Activated CD8-positive, alpha-beta T cell treated with anti-CD3 and anti-CD28 coated beads for 36 hours (primary cell): ENCODE data around the gene ATXN2L. TPM values are rescaled to one million over a fixed set of nuclear protein-coding genes. Genes with fewer than 3 reads are reported as not detected.
"Not testable (repeated sequence)": the region's sequence is repeated elsewhere in the genome, so short reads cannot be mapped to it uniquely, and the experiment has no call there.

Source experiments
- ATAC-seq: fragments of 200-7000 bp; cut with Tn5 transposase; one replicate; pipeline ENCODE4 v1.10.0; 2021; ENCODE audit warnings: mild to moderate bottlenecking, moderate library complexity
- CTCF ChIA-PET: fragments of 350-600 bp; sonication (Branson Sonifier 250); formaldehyde crosslinking; loops from one replicate; lab custom pipeline; 2021; ENCODE audit warnings: antibody characterized with exemption; lab: Charles Lee
- POLR2A ChIA-PET: fragments of 350-600 bp; sonication (Branson Sonifier 250); formaldehyde crosslinking; loops from one replicate; lab custom pipeline; 2021; ENCODE audit warnings: antibody characterized with exemption; lab: Charles Lee
- DNase-seq: peaks from one replicate; pipeline ENCODE4 v3.0.0-alpha.2; 2020
- H3K27ac Mint-ChIP-seq: one replicate; pipeline ENCODE4 v1.8.0; 2021; ENCODE audit warnings: mild to moderate bottlenecking, mixed read lengths
- H3K27me3 Mint-ChIP-seq: one replicate; pipeline ENCODE4 v1.8.0; 2021; ENCODE audit warnings: mixed read lengths
- H3K36me3 Mint-ChIP-seq: one replicate; pipeline ENCODE4 v1.8.0; 2021; ENCODE audit warnings: low read depth, mixed read lengths
- H3K4me1 Mint-ChIP-seq: one replicate; pipeline ENCODE4 v1.8.0; 2021; ENCODE audit warnings: low read depth, mixed read lengths
- H3K4me3 Mint-ChIP-seq: one replicate; pipeline ENCODE4 v1.8.0; 2021; ENCODE audit warnings: mild to moderate bottlenecking, moderate library complexity, mixed read lengths
- H3K9me3 Mint-ChIP-seq: one replicate; pipeline ENCODE4 v1.8.0; 2021; ENCODE audit warnings: mixed read lengths
- intact Hi-C: fragments of 100-400 bp; cut with micrococcal nuclease; formaldehyde crosslinking; loops from one replicate; pipeline ENCODE4 v1.10.0; 2022
- total RNA-seq, 2 experiments: library from RNA; stranded (reverse); gene quantifications; one replicate each; pipeline ENCODE4 v1.2.3, GENCODE V29; 2021
- TF ChIP-seq, protein P1 (sequence below): fragments of 200-600 bp; IDR thresholded peaks from one replicate; pipeline ENCODE4 v1.8.0; 2022; ENCODE audit warnings: antibody characterized with exemption, mild to moderate bottlenecking

ATXN2L gene
- total RNA-seq, 2 experiments from 2014 or later: 322 to 333 TPM

DNA sequence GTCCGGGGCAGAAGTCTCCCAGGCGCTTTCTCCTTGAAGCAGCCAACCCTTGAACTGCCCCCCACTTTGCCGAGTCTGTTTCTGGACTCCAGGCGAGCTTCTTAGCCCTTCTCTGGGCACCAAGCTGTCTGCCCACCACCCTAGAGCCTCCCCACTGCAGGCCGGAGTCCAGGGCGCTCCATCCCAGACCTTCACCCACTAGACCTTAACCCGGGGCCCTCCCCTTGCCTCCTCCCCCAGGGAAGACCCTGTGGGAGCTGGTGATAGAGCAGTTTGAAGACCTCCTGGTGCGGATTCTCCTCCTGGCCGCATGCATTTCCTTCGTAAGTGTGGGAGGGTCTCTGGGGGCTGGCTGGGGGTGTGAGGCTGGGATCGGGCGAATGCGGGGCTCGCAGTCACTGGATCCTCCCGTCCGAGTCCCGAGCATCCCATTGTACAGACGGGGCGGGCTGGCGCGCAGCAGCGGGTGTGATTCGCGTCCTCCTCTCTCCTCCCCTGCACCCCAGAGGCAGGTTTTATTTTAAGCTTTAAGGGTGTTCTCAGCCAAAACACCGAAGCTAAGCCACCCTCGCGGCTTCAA, 56.6 kb downstream of the ATXN2L start:
- Mint-ChIP-seq H3K4me3 (peak overlapping the region; percentile 90), H3K4me1 (peaks cover 18% of the 10 kb centered on the region), H3K9me3 (no peaks in the 10 kb centered on the region), H3K27ac (peak overlapping the region; percentile 79), H3K27me3 (peaks cover 10% of the 10 kb centered on the region), H3K36me3 (no peaks in the 10 kb centered on the region)
- no peak for DNase-seq
- ChIA-PET CTCF (interaction anchor here (1.1 to 2.3 kb wide), 3 partner anchors 9 to 66 kb away, joined by 3 to 29 read pairs (median 6); no protein-coding TSS in a partner anchor), POLR2A (interaction anchor here (0.6 to 4.2 kb wide), 13 partner anchors 8 to 928 kb away, joined by 3 to 40 read pairs (median 4); partner anchors contain the start of genes ATXN2L, RABEP2, SH2B1 and TUFM)
- TF ChIP-seq, protein P1, sequence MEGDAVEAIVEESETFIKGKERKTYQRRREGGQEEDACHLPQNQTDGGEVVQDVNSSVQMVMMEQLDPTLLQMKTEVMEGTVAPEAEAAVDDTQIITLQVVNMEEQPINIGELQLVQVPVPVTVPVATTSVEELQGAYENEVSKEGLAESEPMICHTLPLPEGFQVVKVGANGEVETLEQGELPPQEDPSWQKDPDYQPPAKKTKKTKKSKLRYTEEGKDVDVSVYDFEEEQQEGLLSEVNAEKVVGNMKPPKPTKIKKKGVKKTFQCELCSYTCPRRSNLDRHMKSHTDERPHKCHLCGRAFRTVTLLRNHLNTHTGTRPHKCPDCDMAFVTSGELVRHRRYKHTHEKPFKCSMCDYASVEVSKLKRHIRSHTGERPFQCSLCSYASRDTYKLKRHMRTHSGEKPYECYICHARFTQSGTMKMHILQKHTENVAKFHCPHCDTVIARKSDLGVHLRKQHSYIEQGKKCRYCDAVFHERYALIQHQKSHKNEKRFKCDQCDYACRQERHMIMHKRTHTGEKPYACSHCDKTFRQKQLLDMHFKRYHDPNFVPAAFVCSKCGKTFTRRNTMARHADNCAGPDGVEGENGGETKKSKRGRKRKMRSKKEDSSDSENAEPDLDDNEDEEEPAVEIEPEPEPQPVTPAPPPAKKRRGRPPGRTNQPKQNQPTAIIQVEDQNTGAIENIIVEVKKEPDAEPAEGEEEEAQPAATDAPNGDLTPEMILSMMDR: no peak
- peak; percentile 46 for ATAC-seq
- intact Hi-C loops: no loop called here

GRCh38 chr16:28879841-28880588, 57.2 kb downstream of the ATXN2L start:
- H3K4me1 Mint-ChIP-seq: peaks cover 18% of the 10 kb centered on the region
- H3K4me3 Mint-ChIP-seq: peak overlapping the region; percentile 90
- TF ChIP-seq, protein P1: no peak
- peaks cover 10% of the 10 kb centered on the region for H3K27me3 Mint-ChIP-seq
- DNase-seq (peak; percentile 94), ATAC-seq (peak; percentile 96)
- POLR2A ChIA-PET: interaction anchor here (0.6 to 4.2 kb wide), 17 partner anchors 9 to 928 kb away, joined by 3 to 40 read pairs (median 3); partner anchors contain the start of genes ATXN2L, RABEP2, SH2B1 and TUFM
- peak overlapping the region; percentile 79 for H3K27ac Mint-ChIP-seq
- no peaks in the 10 kb centered on the region for H3K9me3 Mint-ChIP-seq
- CTCF ChIA-PET: interaction anchor here (1.1 to 2.3 kb wide), 3 partner anchors 10 to 65 kb away, joined by 3 to 29 read pairs (median 6); no protein-coding TSS in a partner anchor
- intact Hi-C loops: no loop called here
- H3K36me3 Mint-ChIP-seq: no peaks in the 10 kb centered on the region

DNA sequence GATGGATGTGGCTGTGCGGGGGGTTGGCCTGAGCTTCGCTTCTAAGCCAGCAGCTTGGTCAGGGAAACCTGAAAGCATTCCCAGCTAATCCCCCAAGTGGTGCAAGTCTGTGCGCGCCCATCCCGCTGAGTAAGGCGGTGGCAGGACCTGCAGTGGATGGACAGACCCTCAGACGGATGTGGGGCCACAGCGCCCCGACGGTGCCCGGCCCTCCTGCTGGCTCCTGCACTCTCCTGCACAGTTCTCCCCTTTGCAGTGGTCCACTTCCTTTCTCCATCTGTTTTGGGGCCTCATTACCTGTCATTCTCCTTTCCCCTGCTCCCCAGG, 57.8 kb downstream of the ATXN2L start:
- peaks cover 18% of the 10 kb centered on the region for H3K4me1 Mint-ChIP-seq
- no peaks in the 10 kb centered on the region for H3K9me3 Mint-ChIP-seq
- no peak for DNase-seq
- peaks cover 10% of the 10 kb centered on the region for H3K27me3 Mint-ChIP-seq
- TF ChIP-seq, protein P1: no peak
- H3K36me3 Mint-ChIP-seq: no peaks in the 10 kb centered on the region
- CTCF ChIA-PET: interaction anchor here (2.2 to 2.3 kb wide), 2 partner anchors 10 to 65 kb away, joined by 6 to 29 read pairs; no protein-coding TSS in a partner anchor
- intact Hi-C loops: no loop called here
- no peak for ATAC-seq
- POLR2A ChIA-PET: interaction anchor here (0.6 to 4.2 kb wide), 11 partner anchors 10 to 52 kb away, joined by 3 to 40 read pairs (median 5); partner anchors contain the start of genes RABEP2 and SH2B1
- H3K27ac Mint-ChIP-seq: no peak overlapping the region
- H3K4me3 Mint-ChIP-seq: peak overlapping the region; percentile 90

DNA sequence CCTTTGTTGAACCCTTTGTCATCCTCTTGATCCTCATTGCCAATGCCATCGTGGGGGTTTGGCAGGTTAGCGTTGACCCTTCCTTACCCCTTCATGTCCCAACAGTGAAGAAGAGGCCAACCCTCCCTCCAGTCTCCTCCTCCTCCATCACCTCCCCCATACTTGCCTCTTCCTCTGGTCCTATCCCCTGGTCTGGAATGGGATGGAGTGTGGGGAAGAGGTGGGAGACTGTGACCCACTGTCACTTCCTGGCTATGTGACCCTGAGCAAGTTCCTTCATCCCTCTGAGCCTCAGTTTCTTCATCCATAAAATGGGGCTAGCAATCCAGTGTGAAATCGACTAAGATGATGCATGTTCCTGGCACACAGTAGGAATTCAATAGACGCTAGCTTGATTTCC, 58.2 kb downstream of the ATXN2L start:
- Mint-ChIP-seq H3K4me1 (peaks cover 18% of the 10 kb centered on the region), H3K27me3 (peaks cover 10% of the 10 kb centered on the region), H3K27ac (no peak overlapping the region), H3K9me3 (no peaks in the 10 kb centered on the region), H3K36me3 (no peaks in the 10 kb centered on the region), H3K4me3 (peak overlapping the region; percentile 90)
- TF ChIP-seq, protein P1: no peak
- CTCF ChIA-PET: interaction anchor here (2.3 kb wide), 1 partner anchor 65 kb away, joined by 29 read pairs; no protein-coding TSS in a partner anchor
- POLR2A ChIA-PET: interaction anchor here (0.8 to 4.2 kb wide), 7 partner anchors 10 to 52 kb away, joined by 3 to 40 read pairs (median 5); partner anchors contain the start of gene SH2B1
- intact Hi-C loops: no loop called here
- DNase-seq: no peak
- ATAC-seq: no peak

DNA sequence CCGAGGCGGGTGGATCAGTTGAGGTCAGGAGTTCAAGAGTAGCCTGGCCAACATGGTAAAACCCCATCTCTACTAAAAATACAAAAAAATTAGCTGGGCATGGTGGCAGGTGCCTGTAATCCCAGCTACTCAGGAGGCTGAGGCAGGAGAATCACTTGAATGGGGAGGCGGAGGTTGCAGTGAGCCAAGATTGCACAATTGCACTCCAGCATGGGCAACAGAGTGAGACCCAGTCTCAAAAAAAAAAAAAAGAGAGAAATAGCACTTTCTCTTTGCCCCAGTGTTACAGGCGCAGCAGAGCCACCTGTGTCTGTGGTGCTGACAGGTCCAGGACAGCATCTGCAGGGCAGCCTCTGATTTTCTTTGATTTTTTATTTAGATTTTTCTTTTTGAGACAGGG, 58.8 kb downstream of the ATXN2L start:
- H3K36me3 Mint-ChIP-seq, intact Hi-C loops, ATAC-seq, POLR2A ChIA-PET, CTCF ChIA-PET, H3K27me3 Mint-ChIP-seq, DNase-seq, H3K4me3 Mint-ChIP-seq, H3K9me3 Mint-ChIP-seq, H3K27ac Mint-ChIP-seq: not testable (repeated sequence)
- H3K4me1 Mint-ChIP-seq: peaks cover 18% of the 10 kb centered on the region
